ENCODE data around the gene ADCY2. TPM values are rescaled to one million over a fixed set of nuclear protein-coding genes. Genes with fewer than 3 reads are reported as not detected.

ADCY2 gene
- total RNA-seq, 2 donors from 2014 or later = 5.2 to 17.7 TPM

DNA sequence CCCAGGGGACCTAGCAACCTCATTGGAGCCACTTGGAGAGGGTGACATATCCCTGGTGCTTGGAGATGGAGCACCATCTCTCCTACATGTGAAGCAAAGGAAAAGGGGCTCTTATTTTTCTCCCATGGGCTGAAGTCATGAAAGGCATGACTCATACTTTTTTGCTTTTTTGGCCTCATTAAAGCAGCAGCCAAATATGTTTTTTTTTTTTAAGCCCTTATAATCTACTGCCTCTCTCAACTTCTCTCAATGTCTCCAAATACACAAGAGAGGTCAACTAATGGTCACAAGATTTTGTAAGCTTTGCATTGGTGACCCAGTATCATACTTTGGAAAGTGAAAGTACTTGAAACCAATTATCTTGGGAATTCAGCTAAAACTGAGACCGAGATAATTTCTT is 456.6 kb downstream of the ADCY2 start:
- intact Hi-C loops (cut with DNase I) = loop anchor here (10.0 kb wide), 1 partner anchor 1088 kb away; no protein-coding TSS in a partner anchor
- 77% methylated on average over 1 of the region's 1 CpG for WGBS

DNA sequence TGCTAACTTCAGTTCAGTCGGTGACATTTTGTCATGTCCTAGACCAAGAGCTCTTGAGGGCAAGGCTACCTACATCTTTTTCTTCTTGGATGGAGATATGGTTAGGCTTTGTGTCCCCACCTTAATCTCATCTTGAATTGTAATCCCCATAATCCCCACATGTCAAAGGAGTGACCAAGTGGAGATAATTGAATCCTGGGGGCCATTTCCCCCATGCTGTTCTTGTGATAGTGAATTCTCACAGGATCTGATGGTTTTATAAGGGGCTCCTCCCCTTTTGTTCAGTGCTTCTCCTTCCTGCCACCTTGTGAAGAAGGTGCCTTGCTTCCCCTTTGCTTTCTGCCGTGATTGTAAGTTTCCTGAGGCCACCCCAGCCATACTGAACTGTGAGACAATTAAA is 457.1 kb downstream of the ADCY2 start:
- TF ChIP-seq CTCF (IDR thresholded peaks at IDR 0.05) (no peak), POLR2AphosphoS5 (IDR thresholded peaks at IDR 0.05) (no peak), POLR2A (IDR thresholded peaks at IDR 0.05) (no peak)
- WGBS = 85% methylated on average over 2 of the region's 2 CpGs
- Histone ChIP-seq H3K27me3 (replicated peaks; ENCODE audit: insufficient read depth) (no peaks in the 10 kb centered on the region), H3K4me1 (replicated peaks) (no peaks in the 10 kb centered on the region), H3K36me3 (no peaks in the 10 kb centered on the region), H3K9me3 (no peaks in the 10 kb centered on the region), H3K4me3 (no peak overlapping the region), H3K27ac (no peak overlapping the region)
- intact Hi-C loops (cut with DNase I) = loop anchor here (10.0 kb wide), 1 partner anchor 1088 kb away; no protein-coding TSS in a partner anchor
- DNase-seq (ENCODE audit: low spot score) = no peak

More for the DNA sequence above, 456.6 kb downstream of the ADCY2 start:
- H3K9me3 ChIP-seq = no peaks in the 10 kb centered on the region
- no peak overlapping the region for H3K4me3 ChIP-seq
- no peaks in the 10 kb centered on the region for H3K36me3 ChIP-seq
- H3K27ac ChIP-seq = peak overlapping the region; percentile 44 to 76
- no peak for DNase-seq (ENCODE audit: low spot score)
- no peaks in the 10 kb centered on the region for H3K4me1 ChIP-seq (replicated peaks)
- H3K27me3 ChIP-seq (replicated peaks; ENCODE audit: insufficient read depth) = no peaks in the 10 kb centered on the region
- TF ChIP-seq POLR2A (IDR thresholded peaks at IDR 0.05) (no peak), CTCF (IDR thresholded peaks at IDR 0.05) (no peak), POLR2AphosphoS5 (IDR thresholded peaks at IDR 0.05) (no peak)

DNA sequence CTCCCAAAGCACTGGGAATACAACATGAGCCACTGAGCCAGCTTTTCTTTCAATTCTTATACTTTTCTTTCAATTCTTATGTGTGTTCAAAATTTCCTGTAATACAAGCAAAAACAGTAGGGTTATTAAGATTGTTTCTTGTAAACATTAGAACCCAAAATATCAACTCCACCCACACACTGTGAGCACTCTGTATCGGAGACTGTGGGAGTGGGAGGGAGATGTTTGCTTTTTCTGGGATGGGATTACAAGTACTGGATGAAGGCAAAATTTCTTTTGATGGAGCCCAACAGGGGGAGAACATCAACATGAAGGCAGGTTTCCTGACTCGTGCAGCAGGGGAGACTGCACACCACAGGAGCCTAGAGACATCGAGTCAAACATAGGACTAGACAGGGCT is 459.7 kb downstream of the ADCY2 start:
- Histone ChIP-seq H3K27ac (no peak overlapping the region), H3K4me3 (no peak overlapping the region), H3K27me3 (replicated peaks; ENCODE audit: insufficient read depth) (no peaks in the 10 kb centered on the region), H3K4me1 (replicated peaks) (no peaks in the 10 kb centered on the region), H3K9me3 (no peaks in the 10 kb centered on the region), H3K36me3 (no peaks in the 10 kb centered on the region)
- no peak for DNase-seq (ENCODE audit: low spot score)
- intact Hi-C loops (cut with DNase I) = loop anchor here (10.0 kb wide), 1 partner anchor 1091 kb away; no protein-coding TSS in a partner anchor
- TF ChIP-seq CTCF (IDR thresholded peaks at IDR 0.05) = no peak
- TF ChIP-seq POLR2AphosphoS5 (IDR thresholded peaks at IDR 0.05) = no peak
- no peak for TF ChIP-seq POLR2A (IDR thresholded peaks at IDR 0.05)
- WGBS = 58% methylated on average over 3 of the region's 3 CpGs

DNA sequence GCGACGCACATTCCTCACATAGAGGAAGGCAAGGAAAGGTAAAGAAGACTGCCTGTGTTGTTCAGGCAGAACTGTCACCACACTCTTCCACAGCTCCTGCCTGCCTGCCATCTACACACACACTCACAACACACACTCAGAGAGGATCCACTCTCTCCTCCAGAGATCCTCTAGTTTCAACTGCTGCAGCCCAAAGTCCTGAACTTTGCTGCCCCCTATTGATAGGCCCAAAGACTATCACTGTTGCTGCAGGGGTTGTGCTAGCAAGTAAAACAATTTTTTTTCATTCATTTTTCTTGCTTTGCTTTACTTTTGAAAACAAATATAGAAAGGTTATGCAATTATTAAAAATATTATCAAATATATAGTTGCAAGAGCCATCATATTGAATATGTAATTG is 460.9 kb downstream of the ADCY2 start:
- H3K4me3 ChIP-seq = no peak overlapping the region
- no peaks in the 10 kb centered on the region for H3K9me3 ChIP-seq
- H3K36me3 ChIP-seq = no peaks in the 10 kb centered on the region
- no peaks in the 10 kb centered on the region for H3K4me1 ChIP-seq (replicated peaks)
- no peaks in the 10 kb centered on the region for H3K27me3 ChIP-seq (replicated peaks; ENCODE audit: insufficient read depth)
- no peak for TF ChIP-seq POLR2AphosphoS5 (IDR thresholded peaks at IDR 0.05)
- peak in 3 of 4 experiments; percentile 52 to 65 (median 55) for TF ChIP-seq CTCF (IDR thresholded peaks at IDR 0.05)
- 94% methylated on average over 2 of the region's 2 CpGs for WGBS
- DNase-seq (ENCODE audit: low spot score) = no peak
- intact Hi-C loops (cut with DNase I) = loop anchor here (10.0 kb wide), 1 partner anchor 1092 kb away; no protein-coding TSS in a partner anchor
- no peak overlapping the region for H3K27ac ChIP-seq

GRCh38 chr5:7857361-7857760 is 461.4 kb downstream of the ADCY2 start:
- intact Hi-C loops (cut with DNase I) = loop anchor here (10.0 kb wide), 1 partner anchor 1093 kb away; no protein-coding TSS in a partner anchor

More at GRCh38 chr5:7857361-7857760, 461.4 kb downstream of the ADCY2 start:
- Histone ChIP-seq H3K27me3 (replicated peaks; ENCODE audit: insufficient read depth) (no peaks in the 10 kb centered on the region), H3K4me3 (no peak overlapping the region), H3K4me1 (replicated peaks) (no peaks in the 10 kb centered on the region), H3K9me3 (no peaks in the 10 kb centered on the region), H3K36me3 (no peaks in the 10 kb centered on the region), H3K27ac (no peak overlapping the region)
- WGBS = 87% methylated on average over 5 of the region's 5 CpGs
- TF ChIP-seq CTCF (IDR thresholded peaks at IDR 0.05) = no peak
- no peak for TF ChIP-seq POLR2AphosphoS5 (IDR thresholded peaks at IDR 0.05)
- no peak for TF ChIP-seq POLR2A (IDR thresholded peaks at IDR 0.05)
- no peak for DNase-seq (ENCODE audit: low spot score)

All from prostate gland (tissue), 2 donors.